Activated CD4-positive, alpha-beta T cell treated with anti-CD3 and anti-CD28 coated beads for 24 hours (primary cell): Measurements from ENCODE around the gene CAPN2.
"Not testable (repeated sequence)": the region's sequence is repeated elsewhere in the genome, so short reads cannot be mapped to it uniquely, and the experiment has no call there.

Source experiments
- DNase-seq, 2 donors: peaks; one replicate each; pipeline ENCODE4 v3.0.0-alpha.2; 2020; ENCODE audit warnings: low read depth in 2 of 2

CAPN2 gene

DNA sequence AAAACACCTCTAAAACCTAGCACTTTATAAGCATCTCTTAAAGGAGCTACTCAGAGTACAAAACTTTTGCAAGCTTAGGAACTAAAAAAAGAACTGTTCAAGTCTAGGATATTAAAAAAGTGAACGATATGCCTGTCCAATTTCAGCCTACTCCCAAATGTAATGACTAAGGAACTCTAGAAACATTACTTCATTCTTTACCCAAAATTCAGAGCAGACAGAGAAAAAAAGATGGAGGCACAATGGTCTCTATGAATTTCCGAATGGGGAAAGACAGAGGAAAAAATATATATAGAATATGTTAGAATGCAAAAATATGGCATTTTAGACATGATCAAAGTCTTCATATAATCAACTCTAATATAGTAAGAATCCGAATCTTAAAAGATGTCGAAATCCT, 72.2 kb downstream of the CAPN2 start:
- no peak for DNase-seq

- DNase-seq = no peak
Observed at GRCh38 chr1:223785808-223786207, 73.5 kb downstream of the CAPN2 start.

DNA sequence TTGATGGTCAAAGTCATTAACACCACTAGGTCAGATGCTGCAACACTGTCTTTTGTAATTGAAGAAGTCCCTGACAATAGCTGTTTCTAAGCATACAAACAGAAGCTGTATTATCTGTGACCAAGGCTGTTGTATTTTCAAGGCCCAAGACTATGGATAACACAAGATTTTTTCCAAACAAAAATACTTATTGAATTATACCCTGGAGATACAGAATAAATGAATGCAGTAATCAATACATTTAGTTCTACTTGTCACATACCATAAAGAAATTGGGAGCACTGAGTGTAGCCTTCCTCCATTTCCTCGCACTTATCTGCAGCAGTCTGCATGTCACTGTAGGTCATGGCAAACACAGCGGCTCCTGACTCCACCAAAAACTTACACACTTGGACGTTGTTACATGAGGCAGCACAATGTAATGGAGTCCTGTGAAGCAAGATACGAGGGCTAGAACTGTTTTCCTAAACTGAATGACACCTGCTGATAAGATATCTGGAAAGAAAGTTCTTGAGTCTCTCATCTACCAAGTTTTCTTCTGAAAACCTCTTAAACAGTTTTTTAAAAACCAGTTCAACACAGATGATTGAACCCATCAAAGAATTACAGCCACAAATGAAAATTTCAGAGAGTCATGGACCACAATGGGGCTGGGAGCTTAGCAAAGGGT, 76.5 kb downstream of the CAPN2 start:
- no peak for DNase-seq

GRCh38 chr1:223792046-223792445, 79.7 kb downstream of the CAPN2 start:
- no peak for DNase-seq

GRCh38 chr1:223793716-223794115, 81.4 kb downstream of the CAPN2 start:
- no peak for DNase-seq

- DNase-seq = no peak
Observed at GRCh38 chr1:223794136-223794880, 82.0 kb downstream of the CAPN2 start.

GRCh38 chr1:223796210-223796609, 83.9 kb downstream of the CAPN2 start:
- DNase-seq = no peak

DNA sequence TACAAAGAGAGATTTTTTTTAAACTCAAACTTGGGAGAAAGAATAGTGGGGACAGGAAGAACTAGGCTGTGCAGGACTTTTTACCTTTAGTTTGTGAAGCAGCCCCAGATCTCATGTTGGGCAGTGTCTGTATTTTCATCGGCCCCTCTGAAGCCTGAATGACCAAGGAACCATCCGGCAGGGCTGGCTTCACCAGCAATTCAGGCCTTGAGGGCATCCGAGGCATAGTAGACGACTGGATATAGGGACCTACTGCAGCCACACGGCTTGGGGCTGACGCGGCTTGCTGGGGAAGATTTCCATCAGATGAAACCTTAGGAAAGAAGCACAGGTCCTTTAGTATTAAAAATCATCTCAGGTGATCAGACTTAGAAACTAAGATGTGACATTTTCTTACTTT, 89.7 kb downstream of the CAPN2 start:
- no peak for DNase-seq

DNA sequence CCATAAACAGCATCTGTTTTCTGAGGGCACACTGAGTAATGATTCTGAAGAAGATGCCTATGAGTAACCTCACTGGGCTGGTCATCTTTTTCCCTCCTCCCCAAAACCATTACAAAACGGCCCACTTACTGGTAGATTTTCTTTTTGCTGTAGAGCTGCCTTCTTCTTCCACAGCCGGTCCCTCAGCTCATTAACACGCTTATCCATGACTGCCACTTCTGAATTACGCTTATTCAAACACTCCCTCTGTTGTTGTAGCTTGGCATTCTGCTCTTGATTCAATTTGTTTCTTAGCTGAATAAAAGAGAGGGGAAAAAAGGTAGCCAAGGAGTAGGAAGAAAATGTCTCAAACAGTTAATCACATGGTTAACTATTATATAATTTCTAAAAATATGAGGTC, 90.3 kb downstream of the CAPN2 start:
- no peak for DNase-seq

GRCh38 chr1:223803211-223803610, 90.9 kb downstream of the CAPN2 start:
- no peak for DNase-seq

DNA sequence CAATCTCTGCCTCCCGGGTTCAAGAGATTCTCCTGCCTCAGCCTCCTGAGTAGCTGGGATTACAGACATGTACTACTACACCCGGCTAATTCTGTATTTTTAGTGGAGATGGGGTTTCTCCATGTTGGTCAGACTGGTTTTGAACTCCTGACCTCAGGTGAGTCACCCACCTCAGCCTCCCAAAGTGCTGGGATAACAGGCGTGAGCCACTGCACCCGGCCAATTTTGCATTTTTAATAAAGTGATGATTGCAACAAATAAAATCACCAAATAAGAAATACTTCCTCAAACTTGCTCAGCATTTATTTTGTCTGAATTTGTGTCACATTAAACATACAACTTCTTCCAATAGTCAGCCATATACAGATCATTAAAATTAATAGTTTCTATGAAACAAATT, 97.6 kb downstream of the CAPN2 start:
- not testable (repeated sequence) for DNase-seq

- no peak for DNase-seq
Observed at GRCh38 chr1:223810586-223810985, 98.2 kb downstream of the CAPN2 start.

DNA sequence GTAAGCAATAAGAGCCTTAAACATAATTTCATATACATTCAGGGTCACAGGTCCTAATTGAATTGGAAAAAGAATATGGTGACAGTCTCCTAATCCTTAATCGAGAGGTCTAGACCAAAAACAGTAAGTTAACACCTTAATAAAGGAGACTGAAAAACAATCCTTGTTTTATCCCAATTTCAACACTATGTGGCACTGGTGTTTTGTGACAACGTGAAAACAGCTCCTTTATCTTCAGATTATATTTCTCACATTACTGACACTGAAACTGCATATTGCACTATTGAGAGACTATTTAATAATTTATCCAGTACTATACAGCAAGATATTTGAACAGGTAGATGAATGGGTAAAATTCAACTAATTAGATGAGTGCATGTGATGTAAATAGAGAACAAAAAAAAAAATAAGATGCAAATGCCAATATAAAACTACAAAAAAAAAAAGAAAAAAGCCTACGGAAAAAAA, 99.3 kb downstream of the CAPN2 start:
- no peak for DNase-seq

DNA sequence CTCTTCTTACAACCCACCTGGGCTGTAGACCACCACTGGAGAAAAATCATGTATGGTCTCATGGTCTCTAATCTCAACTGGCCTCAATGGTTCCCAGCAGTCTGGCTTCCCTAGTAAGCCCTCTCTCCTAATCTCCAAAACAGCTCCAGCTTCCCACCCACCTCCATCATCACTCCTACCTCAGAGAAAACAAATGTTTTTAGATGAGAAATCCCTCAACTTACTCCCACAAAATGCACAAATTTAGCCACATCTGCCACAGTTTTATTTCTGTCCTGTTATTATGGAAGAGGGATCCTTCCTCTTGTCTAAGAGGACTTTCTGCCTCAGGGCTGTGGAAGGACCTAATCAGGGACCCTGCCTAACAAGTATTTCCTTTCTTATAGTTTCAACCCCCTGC, 101.3 kb downstream of the CAPN2 start:
- DNase-seq = no peak

DNA sequence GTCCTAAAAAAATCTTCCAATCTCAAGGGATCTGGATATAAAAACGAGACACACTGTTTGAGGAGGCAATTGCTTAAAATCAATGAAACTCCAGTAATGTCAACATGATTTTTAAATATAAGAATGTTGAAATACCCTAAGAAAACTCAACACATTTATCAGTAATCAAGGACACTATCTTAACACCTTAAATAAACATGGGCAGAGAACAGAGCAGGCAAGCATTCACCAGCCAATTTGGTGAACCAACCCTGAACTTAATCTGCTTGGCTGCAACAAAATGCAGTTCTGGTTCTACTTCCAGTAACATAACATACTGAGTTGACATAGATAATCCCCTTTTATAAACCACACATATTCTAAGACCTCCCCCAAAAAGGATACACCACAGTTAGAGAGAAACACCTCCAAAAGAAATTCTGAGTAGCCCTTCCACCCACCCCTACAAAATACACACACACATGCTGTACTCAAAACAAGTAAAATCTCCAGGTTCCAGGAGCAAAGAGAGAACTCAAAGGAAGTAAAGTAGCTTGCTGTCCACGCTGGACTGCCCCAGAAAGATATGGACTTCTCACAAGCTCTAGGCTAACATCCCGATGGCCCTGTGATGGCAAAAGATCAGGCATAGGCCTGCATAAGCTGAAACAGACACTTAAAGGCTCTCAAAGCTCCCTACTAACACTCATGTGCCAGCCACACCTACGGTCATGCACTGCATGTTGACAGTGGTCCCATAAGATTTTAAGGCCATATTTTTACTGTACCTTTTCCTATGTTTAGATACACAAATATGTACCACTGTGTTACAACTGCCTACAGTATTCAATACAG, 102.9 kb downstream of the CAPN2 start:
- DNase-seq = no peak

DNA sequence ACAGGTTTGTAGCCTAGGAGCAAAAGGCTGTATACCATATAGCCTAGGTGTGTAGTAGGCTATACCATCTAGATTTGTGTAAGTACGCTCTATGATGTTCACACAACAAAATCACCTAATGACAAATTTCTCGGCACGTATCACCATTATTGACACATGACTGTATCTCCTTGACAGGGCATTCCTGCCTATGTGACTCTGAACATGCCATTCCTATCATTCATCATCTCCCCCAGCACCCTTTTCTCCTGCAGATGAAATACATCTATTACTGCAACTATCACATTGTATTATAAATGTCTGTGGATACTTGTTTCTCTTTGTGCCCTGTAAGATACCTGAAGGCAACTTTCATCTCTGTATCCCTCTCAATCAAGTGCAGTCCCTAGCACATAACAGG, 103.5 kb downstream of the CAPN2 start:
- no peak for DNase-seq

DNA sequence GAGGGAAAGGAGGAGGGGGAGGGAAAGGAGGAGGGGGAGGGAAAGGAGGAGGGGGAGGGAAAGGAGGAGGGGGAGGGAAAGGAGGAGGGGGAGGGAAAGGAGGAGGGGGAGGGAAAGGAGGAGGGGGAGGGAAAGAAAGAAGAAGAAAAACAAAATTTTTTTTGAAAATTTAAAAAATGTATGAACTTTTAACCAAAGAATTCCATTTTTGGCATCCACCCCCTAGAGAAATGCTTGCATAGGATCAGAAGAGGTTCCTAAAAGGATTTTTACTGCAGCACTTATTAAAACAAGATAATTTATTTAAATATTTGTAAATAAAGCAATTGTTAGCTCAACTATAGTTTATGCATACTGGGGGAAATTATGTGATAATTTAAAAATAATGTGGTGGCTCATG, 104.9 kb downstream of the CAPN2 start:
- DNase-seq = not testable (repeated sequence)

DNA sequence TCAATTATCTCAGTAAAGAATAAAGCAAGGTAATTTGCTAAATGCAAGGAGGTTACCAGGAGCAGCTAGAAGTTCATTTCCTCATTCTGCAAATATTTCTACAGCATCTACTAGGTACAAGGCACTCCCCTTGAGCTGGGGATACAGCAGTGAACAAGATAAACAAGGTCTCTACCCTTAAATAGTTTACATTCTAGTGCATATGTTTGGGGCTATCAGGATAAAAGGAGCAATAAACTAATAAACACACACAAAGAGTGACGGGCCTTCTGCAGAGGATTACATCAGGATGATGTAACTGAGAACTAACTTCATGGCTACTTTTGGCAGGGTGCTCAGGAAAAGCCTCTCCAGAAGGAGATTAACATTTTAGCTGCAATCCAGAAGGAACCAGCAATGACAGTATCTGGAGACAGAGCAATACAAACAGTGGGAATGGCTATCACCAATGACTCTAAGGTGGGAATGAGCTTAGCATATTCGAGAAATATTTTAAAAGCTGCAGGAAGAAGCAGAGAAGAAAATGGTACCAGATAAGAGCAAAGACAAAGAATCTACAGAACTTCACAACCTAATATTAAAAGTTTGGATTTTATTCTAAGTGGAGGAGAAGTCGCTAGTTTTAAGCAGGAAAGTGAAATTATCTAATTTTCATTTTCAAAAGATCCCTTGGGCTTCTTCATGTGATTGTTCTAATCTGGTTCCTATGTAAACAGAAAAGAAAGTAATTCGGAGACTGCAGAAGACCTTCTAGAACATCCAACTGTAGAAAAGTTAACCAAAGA, 107.6 kb downstream of the CAPN2 start:
- no peak for DNase-seq

- no peak for DNase-seq
Observed at GRCh38 chr1:223820515-223820858, 108.1 kb downstream of the CAPN2 start.

DNA sequence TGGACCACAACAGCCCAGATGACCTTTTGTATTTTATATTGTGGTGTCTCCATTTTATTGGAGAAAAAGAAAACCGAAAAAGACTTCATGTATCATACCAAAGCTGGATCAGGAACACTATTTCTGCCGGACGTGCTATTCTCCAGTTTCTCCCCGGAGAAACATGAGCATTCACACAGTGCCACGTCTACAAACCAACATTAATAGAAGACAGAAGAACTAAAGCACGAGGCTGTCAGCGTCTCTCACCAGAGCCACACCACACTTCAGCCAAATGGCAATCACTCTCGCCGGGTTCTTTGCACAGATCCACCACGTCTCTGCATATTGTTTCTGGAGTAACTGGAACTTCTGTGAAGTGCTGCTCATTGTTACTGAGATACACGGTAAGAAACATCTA, 108.6 kb downstream of the CAPN2 start:
- DNase-seq = no peak

- DNase-seq = no peak
Observed at GRCh38 chr1:223824287-223824686, 111.9 kb downstream of the CAPN2 start.

DNA sequence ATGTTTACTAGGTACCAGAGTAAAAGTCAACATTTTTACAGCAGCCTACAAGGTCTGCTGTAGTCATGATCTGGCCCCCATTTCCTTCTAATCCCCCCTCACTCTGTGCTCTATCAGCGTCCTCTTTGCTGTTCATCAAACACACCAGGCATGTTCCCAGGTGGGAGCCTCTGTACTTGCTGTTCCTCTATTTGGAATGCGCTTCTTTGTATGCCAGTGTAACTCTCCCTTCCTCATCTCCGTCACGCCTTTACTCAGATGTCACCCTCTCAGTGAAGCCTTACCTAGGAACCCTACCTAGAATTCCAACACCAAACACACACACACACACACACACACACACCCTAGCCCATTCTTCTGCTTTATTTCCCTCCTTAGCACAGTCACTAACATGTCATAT, 112.4 kb downstream of the CAPN2 start:
- no peak for DNase-seq
